PC-3 (cell line): ENCODE data around the gene MGMT. TPM values are rescaled to one million over a fixed set of nuclear protein-coding genes. Genes with fewer than 3 reads are reported as not detected.

Source experiments
- ATAC-seq: fragments of 200-7000 bp; cut with Tn5 transposase; 2 replicates; pipeline ENCODE4 v1.9.1; 2020; ENCODE audit warnings: mild to moderate bottlenecking, moderate library complexity
- BruUV-seq: library from RNA; stranded (reverse); fragments of 400-500 nt; replicated peaks from 2 replicates; lab custom pipeline; 2021; lab: Mats Ljungman, UMichigan
- CTCF ChIA-PET: fragments of 300-600 bp; sonication (Branson Sonifier 250); formaldehyde crosslinking; loops from one replicate; lab custom pipeline; 2022; ENCODE audit warnings: antibody characterized with exemption; lab: Charles Lee
- POLR2A ChIA-PET: fragments of 300-600 bp; sonication (Branson Sonifier 250); formaldehyde crosslinking; loops from one replicate; lab custom pipeline; 2022; ENCODE audit warnings: antibody characterized with exemption; ENCODE audit not compliant: unreplicated experiment; lab: Charles Lee
- DNase-seq: peaks from one replicate; pipeline ENCODE4 v3.0.0-alpha.2; 2015
- H2AFZ ChIP-seq: fragments of 300-600 bp; sonication (generic); 2 replicates; pipeline ENCODE4 v1.6.0; 2016; ENCODE audit warnings: antibody characterized with exemption, low read length
- H3F3A ChIP-seq: fragments of 300-600 bp; sonication (generic); one replicate; pipeline ENCODE4 v1.6.0; 2017; ENCODE audit warnings: antibody characterized with exemption, low read length, control low read depth, mild to moderate bottlenecking; ENCODE audit not compliant: unreplicated experiment
- H3K27ac ChIP-seq: fragments of 300-600 bp; sonication (generic); 2 replicates; pipeline ENCODE4 v1.5.1; 2016; ENCODE audit warnings: mild to moderate bottlenecking, low read length
- H3K27me3 ChIP-seq: fragments of 300-600 bp; sonication (generic); 2 replicates; pipeline ENCODE4 v1.6.1; 2016; ENCODE audit warnings: low read length, mixed read lengths
- H3K36me3 ChIP-seq: fragments of 300-600 bp; sonication (generic); 2 replicates; pipeline ENCODE4 v1.6.1; 2016; ENCODE audit warnings: low read depth, mixed run types, low read length, mixed read lengths
- H3K4me1 ChIP-seq: fragments of 300-600 bp; sonication (generic); 2 replicates; pipeline ENCODE4 v1.5.1; 2016; ENCODE audit warnings: low read length; ENCODE audit not compliant: insufficient read depth
- H3K4me2 ChIP-seq: fragments of 300-600 bp; sonication (generic); 2 replicates; pipeline ENCODE4 v1.6.0; 2016; ENCODE audit warnings: low read length
- H3K4me3 ChIP-seq: fragments of 300-600 bp; sonication (generic); 2 replicates; pipeline ENCODE4 v1.5.1; 2016; ENCODE audit warnings: mild to moderate bottlenecking, low read length, mixed read lengths
- H3K79me2 ChIP-seq: fragments of 300-600 bp; sonication (generic); 2 replicates; pipeline ENCODE4 v1.6.1; 2017; ENCODE audit warnings: low read length, mixed read lengths
- H3K9ac ChIP-seq: fragments of 300-600 bp; sonication (generic); 2 replicates; pipeline ENCODE4 v1.6.0; 2016; ENCODE audit warnings: mild to moderate bottlenecking, low read length
- H3K9me2 ChIP-seq: fragments of 300-600 bp; sonication (generic); replicated peaks from 2 replicates; pipeline ENCODE4 v1.6.1; 2016; ENCODE audit warnings: mixed run types, low read length, mixed read lengths
- H3K9me3 ChIP-seq: fragments of 300-600 bp; sonication (generic); 2 replicates; pipeline ENCODE4 v1.6.1; 2016; ENCODE audit warnings: low read length, mixed read lengths
- H4K20me1 ChIP-seq: fragments of 300-600 bp; sonication (generic); 2 replicates; pipeline ENCODE4 v1.6.1; 2016; ENCODE audit warnings: low read length, mixed read lengths
- EZH2 ChIP-seq: fragments of 300-600 bp; sonication (generic); IDR thresholded peaks from one replicate; pipeline ENCODE4 v1.6.1; 2017; ENCODE audit warnings: antibody characterized with exemption, mild to moderate bottlenecking, low read length; ENCODE audit not compliant: unreplicated experiment
- EZH2phosphoT487 ChIP-seq: fragments of 300-600 bp; sonication (generic); IDR thresholded peaks from 2 replicates; pipeline ENCODE4 v1.6.1; 2018; ENCODE audit warnings: mild to moderate bottlenecking, antibody characterized with exemption, low read length, borderline replicate concordance
- intact Hi-C: fragments of 100-400 bp; cut with micrococcal nuclease; formaldehyde crosslinking; loops from 2 replicates; pipeline ENCODE4 v1.9.0; 2023
- total RNA-seq: library from RNA; depleted of rRNA; stranded (reverse); fragments of >200 nt; gene quantifications from 2 replicates; pipeline ENCODE4 v1.2.3, GENCODE V29; 2014
- TF ChIP-seq, protein P1 (sequence below): fragments of 300-600 bp; sonication (generic); conservative IDR thresholded peaks from 2 replicates; pipeline ENCODE4 v1.5.1; 2017; ENCODE audit warnings: antibody characterized with exemption, low read depth, mild to moderate bottlenecking, low read length

The MGMT gene
- total RNA-seq, 1 experiment from 2014 or later: 19.8 TPM

- Histone ChIP-seq H3K27me3 (no peaks in the 10 kb centered on the region), H2AFZ (no peak overlapping the region), H3K9me3 (no peaks in the 10 kb centered on the region), H4K20me1 (no peaks in the 10 kb centered on the region), H3K4me1 (no peaks in the 10 kb centered on the region), H3K4me3 (no peak overlapping the region), H3K4me2 (no peak overlapping the region), H3K9ac (no peak overlapping the region), H3K9me2 (no peaks in the 10 kb centered on the region), H3K79me2 (no peaks in the 10 kb centered on the region), H3F3A (no peaks in the 10 kb centered on the region), H3K27ac (no peak overlapping the region), H3K36me3 (no peaks in the 10 kb centered on the region)
- intact Hi-C loops: no loop called here
- no TSS peak for BruUV-seq
- ChIA-PET POLR2A (no interaction called here), CTCF (no interaction called here)
- TF ChIP-seq, protein P1, sequence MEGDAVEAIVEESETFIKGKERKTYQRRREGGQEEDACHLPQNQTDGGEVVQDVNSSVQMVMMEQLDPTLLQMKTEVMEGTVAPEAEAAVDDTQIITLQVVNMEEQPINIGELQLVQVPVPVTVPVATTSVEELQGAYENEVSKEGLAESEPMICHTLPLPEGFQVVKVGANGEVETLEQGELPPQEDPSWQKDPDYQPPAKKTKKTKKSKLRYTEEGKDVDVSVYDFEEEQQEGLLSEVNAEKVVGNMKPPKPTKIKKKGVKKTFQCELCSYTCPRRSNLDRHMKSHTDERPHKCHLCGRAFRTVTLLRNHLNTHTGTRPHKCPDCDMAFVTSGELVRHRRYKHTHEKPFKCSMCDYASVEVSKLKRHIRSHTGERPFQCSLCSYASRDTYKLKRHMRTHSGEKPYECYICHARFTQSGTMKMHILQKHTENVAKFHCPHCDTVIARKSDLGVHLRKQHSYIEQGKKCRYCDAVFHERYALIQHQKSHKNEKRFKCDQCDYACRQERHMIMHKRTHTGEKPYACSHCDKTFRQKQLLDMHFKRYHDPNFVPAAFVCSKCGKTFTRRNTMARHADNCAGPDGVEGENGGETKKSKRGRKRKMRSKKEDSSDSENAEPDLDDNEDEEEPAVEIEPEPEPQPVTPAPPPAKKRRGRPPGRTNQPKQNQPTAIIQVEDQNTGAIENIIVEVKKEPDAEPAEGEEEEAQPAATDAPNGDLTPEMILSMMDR: no peak
- no peak for TF ChIP-seq EZH2
- no peak for TF ChIP-seq EZH2phosphoT487
- ATAC-seq (no peak), DNase-seq (no peak)
Observed at GRCh38 chr10:129570185-129570584, 103.1 kb downstream of the MGMT start.

DNA sequence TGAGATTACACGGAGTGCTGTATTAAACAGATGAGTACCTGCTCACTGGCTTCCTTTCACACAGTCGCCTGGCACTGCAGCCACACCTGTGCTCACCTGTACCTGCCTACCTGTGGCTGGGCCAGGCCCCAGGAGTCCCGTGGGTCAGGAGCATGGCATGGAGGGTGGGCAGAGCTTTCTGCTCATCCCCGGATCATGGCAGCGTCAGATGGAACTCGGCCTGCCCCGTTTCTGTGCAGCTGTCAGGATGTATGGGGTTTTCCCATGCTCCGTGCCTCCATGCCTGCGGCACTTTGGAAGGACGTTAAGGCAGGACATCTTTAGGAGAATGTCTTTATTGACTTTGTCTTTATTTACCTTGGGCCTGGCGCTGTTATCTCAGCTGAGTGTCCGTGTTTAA lies 112.2 kb downstream of the MGMT start:
- Histone ChIP-seq H3K27me3 (no peaks in the 10 kb centered on the region), H3K4me2 (no peak overlapping the region), H3K27ac (no peak overlapping the region), H2AFZ (no peak overlapping the region), H3K79me2 (no peaks in the 10 kb centered on the region), H3K9me2 (no peaks in the 10 kb centered on the region), H3F3A (no peaks in the 10 kb centered on the region), H3K36me3 (no peaks in the 10 kb centered on the region), H4K20me1 (no peaks in the 10 kb centered on the region), H3K9ac (no peak overlapping the region), H3K4me1 (no peaks in the 10 kb centered on the region), H3K9me3 (no peaks in the 10 kb centered on the region), H3K4me3 (no peak overlapping the region)
- TF ChIP-seq EZH2: no peak
- TF ChIP-seq EZH2phosphoT487: no peak
- ATAC-seq: no peak
- ChIA-PET POLR2A (no interaction called here), CTCF (no interaction called here)
- intact Hi-C loops: no loop called here
- DNase-seq: no peak
- no TSS peak for BruUV-seq

DNA sequence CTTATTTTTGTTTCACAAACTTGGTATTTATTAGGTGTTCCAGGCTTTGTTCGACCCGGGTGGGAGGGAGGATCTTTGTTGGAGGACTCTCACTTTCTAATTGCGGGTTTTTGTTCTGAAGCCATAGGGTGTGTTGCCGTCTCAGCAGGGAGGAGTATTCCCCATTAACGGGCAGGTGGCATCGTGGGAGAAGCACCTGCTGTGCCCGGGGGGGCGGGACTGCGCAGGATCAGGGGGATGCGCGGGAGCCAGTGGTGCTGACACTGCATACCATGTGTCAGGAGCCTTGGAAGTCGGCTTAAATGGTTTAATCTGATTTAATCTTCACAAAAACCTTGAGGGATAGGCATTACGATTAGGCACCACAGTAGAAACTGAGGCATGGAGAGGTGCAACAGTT lies 113.0 kb downstream of the MGMT start:
- TF ChIP-seq, protein P1: no peak
- TF ChIP-seq EZH2phosphoT487 (no peak), EZH2 (no peak)
- Histone ChIP-seq H3K79me2 (no peaks in the 10 kb centered on the region), H3K9me3 (no peaks in the 10 kb centered on the region), H2AFZ (no peak overlapping the region), H3K27ac (no peak overlapping the region), H4K20me1 (no peaks in the 10 kb centered on the region), H3F3A (no peaks in the 10 kb centered on the region), H3K4me1 (no peaks in the 10 kb centered on the region), H3K27me3 (no peaks in the 10 kb centered on the region), H3K4me3 (no peak overlapping the region), H3K9me2 (no peaks in the 10 kb centered on the region), H3K9ac (no peak overlapping the region), H3K4me2 (no peak overlapping the region), H3K36me3 (no peaks in the 10 kb centered on the region)
- POLR2A ChIA-PET: no interaction called here
- CTCF ChIA-PET: no interaction called here
- DNase-seq (no peak), ATAC-seq (no peak)
- no TSS peak for BruUV-seq
- intact Hi-C loops: no loop called here
